ENCODE data around the gene ACSL3.

DNA sequence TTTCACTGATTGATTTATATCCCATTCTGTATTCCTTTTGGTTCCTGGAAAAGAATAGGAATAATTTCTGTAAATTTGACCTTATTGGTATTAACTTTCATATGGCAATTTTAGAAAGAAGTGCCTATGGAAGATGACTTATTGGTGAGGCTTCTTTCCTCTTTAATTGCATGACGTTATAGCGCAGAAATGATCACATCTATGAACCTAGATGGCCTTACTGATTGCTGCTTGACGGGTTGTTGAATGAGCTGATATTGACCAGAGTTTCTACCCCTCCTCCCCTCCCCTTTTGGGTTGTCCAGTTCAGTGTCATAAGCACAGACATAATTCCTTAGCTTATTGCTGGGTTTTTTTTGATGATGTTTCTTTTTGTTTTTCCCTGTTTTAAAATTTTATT, 14.6 kb downstream of the ACSL3 start:
- TF ChIP-seq, protein P1, sequence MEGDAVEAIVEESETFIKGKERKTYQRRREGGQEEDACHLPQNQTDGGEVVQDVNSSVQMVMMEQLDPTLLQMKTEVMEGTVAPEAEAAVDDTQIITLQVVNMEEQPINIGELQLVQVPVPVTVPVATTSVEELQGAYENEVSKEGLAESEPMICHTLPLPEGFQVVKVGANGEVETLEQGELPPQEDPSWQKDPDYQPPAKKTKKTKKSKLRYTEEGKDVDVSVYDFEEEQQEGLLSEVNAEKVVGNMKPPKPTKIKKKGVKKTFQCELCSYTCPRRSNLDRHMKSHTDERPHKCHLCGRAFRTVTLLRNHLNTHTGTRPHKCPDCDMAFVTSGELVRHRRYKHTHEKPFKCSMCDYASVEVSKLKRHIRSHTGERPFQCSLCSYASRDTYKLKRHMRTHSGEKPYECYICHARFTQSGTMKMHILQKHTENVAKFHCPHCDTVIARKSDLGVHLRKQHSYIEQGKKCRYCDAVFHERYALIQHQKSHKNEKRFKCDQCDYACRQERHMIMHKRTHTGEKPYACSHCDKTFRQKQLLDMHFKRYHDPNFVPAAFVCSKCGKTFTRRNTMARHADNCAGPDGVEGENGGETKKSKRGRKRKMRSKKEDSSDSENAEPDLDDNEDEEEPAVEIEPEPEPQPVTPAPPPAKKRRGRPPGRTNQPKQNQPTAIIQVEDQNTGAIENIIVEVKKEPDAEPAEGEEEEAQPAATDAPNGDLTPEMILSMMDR (IDR thresholded peaks at IDR 0.05) = no peak
- no peak for TF ChIP-seq POLR2A (IDR thresholded peaks at IDR 0.05)

All from transverse colon (tissue), 3 donors.